HG02798 (cell line): ENCODE data around the gene MCUR1.
"Not testable (repeated sequence)": the region's sequence is repeated elsewhere in the genome, so short reads cannot be mapped to it uniquely, and the experiment has no call there.

Experiments used
- ATAC-seq: cut with Tn5 transposase; IDR thresholded peaks from one replicate; pipeline ENCODE4 v1.9.1; 2021; ENCODE audit warnings: mild to moderate bottlenecking; ENCODE audit not compliant: unreplicated experiment, poor library complexity

The MCUR1 gene

GRCh38 chr6:13787137-13787536 lies 27.2 kb downstream of the MCUR1 start:
- no peak for ATAC-seq

GRCh38 chr6:13780162-13780561 lies 34.2 kb downstream of the MCUR1 start:
- ATAC-seq = not testable (repeated sequence)

- ATAC-seq = no peak
Observed at GRCh38 chr6:13778028-13778427, 36.3 kb downstream of the MCUR1 start.

GRCh38 chr6:13776602-13777001 lies 37.8 kb downstream of the MCUR1 start:
- ATAC-seq = no peak

- ATAC-seq = not testable (repeated sequence)
Observed at GRCh38 chr6:13775466-13775865, 38.9 kb downstream of the MCUR1 start.

- ATAC-seq = not testable (repeated sequence)
Observed at GRCh38 chr6:13772358-13773030, 41.9 kb downstream of the MCUR1 start.

GRCh38 chr6:13769655-13770053 lies 44.7 kb downstream of the MCUR1 start:
- no peak for ATAC-seq

- ATAC-seq = no peak
Observed at GRCh38 chr6:13769034-13769654, 45.2 kb downstream of the MCUR1 start.

GRCh38 chr6:13767121-13767808 lies 47.1 kb downstream of the MCUR1 start:
- no peak for ATAC-seq

GRCh38 chr6:13766201-13766634 lies 48.1 kb downstream of the MCUR1 start:
- no peak for ATAC-seq

GRCh38 chr6:13765570-13765969 lies 48.8 kb downstream of the MCUR1 start:
- ATAC-seq = no peak

GRCh38 chr6:13764996-13765395 lies 49.4 kb downstream of the MCUR1 start:
- ATAC-seq = no peak

- ATAC-seq = no peak
Observed at GRCh38 chr6:13763740-13764381, 50.5 kb downstream of the MCUR1 start.

- no peak for ATAC-seq
Observed at GRCh38 chr6:13762611-13763441, 51.5 kb downstream of the MCUR1 start.

GRCh38 chr6:13761361-13762036 lies 52.9 kb downstream of the MCUR1 start:
- ATAC-seq = no peak

GRCh38 chr6:13760307-13761304 lies 53.8 kb downstream of the MCUR1 start:
- no peak for ATAC-seq

- no peak for ATAC-seq
Observed at GRCh38 chr6:13759025-13759424, 55.3 kb downstream of the MCUR1 start.

- no peak for ATAC-seq
Observed at GRCh38 chr6:13754644-13755043, 59.7 kb downstream of the MCUR1 start.
